HG03457 (cell line): ENCODE data around the gene LENG8.
"Not testable (repeated sequence)": the region's sequence is repeated elsewhere in the genome, so short reads cannot be mapped to it uniquely, and the experiment has no call there.

Source experiments
- ATAC-seq: cut with Tn5 transposase; IDR thresholded peaks from one replicate; pipeline ENCODE4 v1.9.1; 2021; ENCODE audit warnings: moderate number of reproducible peaks; ENCODE audit not compliant: unreplicated experiment

Gene LENG8

DNA sequence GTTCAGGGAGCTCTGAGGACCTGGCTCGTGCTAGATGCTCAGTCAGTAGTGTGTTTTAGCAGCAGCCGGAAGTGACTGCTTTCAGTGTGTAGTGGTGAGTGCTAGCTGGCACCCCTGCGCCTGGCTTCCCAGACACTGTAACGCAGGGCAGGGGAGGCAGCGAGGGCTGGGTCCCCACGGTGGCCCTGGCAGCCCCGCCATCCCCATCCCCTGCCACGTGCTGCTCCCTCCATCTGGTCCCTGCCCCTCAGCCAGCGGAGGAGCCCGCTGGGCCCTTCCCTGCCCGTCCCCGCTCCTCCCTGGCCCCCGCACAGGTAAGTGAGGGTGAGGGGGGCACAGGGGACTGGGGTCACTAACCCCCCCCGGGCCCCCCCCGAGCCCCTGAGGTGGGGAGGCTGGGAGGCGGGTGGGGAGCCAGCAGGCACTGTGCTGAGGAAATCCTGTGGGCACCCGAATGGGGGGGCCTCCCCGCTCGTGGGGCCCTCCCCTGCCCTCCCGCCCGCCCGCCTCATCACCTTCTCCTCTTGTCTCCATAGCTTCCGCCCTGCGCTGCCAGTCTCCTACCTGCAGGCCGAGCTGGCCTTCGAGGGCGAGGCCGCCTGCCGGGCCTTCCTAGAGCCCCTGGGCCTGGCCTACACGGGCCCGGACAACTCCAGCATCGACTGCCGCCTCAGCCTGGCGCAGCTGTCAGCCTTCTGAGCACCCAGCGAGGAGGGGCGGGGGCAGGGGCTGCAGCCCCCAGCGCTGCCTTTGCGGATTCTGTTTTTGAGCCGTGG, 11.4 kb downstream of the LENG8 start:
- no peak for ATAC-seq

DNA sequence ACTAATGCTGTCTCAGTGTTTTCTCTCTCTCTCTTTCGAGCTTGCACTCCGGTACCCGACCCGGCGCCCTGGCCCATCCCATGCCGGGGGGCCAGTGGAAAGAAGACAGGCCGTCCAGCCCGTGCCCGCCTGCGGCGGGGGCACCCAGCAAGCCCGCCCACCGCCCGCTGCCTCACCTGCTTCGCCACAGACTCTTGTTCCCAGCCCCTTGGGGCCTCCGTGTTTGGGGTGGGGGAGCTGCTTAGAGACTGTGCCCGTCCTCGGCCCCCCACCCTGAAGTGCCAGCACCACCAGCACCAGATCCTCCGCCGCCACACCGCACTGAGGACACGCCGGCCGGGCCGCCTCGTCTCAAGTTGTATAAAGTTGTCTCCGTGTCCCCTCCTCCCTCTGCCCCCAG, 12.2 kb downstream of the LENG8 start:
- ATAC-seq = no peak

DNA sequence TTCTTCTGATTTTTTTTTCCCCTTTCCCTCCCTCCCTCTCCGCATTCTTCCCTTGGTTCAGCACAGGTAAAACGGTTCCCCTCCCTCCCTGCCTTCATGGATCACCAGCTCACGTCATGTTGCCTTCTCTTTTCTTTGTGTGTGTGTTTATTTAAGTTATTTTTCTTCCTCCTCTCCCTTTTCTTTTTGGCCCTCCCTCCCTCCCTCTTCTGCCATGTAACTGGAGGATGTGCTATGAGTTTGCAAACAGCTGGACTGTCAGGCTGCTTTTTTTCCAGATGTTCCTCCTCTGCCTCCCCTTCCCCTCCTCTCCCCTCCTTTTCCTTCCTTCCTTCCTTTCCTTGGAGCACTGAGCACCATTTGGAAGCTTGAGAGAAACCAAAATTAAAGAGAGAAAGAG, 12.6 kb downstream of the LENG8 start:
- ATAC-seq = no peak

DNA sequence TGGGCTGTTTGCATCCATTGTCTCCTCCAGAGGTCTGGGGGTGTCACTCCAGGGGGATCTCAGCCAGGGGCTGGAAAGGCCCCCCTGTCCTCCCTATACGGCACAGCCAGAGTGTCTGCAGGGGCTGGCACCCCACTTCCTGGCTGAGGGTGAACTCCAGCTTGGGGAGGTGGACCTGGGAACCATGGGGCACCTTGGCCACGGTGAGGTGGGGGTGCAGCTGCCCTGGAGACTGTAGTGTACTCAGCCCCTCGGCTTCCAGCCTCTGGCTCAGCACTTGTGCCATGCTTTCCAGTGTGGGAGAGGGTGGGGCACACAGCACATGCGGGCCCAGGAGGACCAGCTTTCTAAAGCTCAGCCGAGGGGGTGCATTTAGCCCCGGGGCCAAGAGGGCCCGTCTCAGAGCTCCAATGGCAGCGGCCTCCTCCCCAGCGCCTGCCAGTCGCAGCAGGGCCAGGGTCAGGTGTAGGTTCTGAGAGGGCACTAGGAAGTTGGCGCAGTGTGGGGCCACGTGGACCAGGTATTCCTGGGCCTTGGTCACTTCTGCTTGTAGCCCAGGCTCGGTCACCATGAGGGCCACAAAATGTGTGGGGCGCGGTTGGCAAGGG, 13.2 kb downstream of the LENG8 start:
- ATAC-seq = no peak

DNA sequence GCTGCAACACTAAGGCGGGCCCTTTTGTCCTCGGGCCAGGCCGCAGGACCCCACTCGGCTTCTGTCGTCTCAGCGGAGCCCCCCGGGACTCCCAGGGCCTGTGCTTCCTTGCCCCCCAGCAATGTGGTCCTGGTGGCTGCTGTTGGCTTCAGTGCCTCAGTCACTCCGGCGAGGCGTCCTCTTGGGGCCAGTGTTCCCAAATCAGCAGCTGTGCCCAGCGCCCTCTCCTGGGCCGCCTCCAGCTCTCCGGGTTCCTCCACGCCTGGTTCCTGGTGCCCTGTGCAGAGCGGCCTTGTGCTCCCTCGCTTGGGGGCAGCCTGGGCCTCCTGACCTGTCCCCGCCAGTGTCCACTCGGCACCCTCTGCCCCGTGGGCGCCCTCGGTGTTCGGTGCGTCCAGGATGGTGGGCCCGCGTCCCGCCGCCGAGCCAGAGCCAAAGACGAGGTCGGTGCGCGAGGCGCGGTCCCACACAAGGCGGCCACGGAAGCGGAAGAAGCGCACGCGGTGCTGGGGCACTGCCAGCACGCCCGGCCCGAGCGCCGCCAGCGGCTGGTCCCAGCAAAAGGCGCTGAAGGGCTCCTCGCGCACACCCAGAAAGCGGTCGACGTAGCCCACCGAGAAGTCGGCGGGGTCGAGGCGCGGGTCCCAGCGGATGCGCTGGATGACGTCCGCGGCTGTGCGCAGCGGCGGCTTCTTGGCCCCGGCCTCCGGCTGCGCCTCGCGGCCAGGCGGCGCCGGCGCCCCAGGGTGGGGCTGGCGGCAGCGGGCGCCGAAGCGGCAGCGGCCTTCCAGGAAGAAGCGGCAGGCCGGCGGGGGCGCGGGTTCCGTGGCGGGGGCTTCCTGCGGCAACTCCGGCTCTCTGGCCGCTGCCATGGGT, 13.9 kb downstream of the LENG8 start:
- ATAC-seq = peak; percentile 5

DNA sequence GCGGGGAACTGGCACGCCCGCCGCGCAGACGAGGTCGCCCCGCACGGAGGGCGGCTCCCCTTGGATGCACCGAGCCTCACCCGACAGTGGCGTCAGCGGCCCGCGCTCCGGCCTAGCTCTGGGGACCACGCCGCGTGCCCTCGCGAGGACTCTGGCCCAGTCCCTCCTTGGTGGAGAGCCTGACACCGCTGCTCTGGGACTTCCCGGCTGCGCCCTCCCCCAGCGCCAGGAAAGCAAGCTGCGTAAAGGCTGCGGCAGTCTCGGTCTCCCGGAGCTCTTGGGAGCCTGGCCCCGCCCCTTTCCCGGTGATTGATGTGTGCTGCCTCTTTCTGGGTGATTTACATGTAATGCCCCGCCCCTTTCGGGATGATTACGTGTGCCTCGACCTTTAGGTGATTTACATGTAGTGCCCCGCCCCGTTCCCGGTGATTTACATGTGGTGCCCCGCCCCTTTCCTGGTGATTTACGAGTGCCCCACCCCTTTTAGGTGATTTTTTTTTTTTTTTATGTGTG, 14.6 kb downstream of the LENG8 start, which contains the start of gene LENG9:
Gene LENG9 (minus strand): TSS at position 248 of the 513 bp plus-strand sequence. CDS start 252 bp downstream, outside the sequence.
- ATAC-seq = peak; percentile 43

DNA sequence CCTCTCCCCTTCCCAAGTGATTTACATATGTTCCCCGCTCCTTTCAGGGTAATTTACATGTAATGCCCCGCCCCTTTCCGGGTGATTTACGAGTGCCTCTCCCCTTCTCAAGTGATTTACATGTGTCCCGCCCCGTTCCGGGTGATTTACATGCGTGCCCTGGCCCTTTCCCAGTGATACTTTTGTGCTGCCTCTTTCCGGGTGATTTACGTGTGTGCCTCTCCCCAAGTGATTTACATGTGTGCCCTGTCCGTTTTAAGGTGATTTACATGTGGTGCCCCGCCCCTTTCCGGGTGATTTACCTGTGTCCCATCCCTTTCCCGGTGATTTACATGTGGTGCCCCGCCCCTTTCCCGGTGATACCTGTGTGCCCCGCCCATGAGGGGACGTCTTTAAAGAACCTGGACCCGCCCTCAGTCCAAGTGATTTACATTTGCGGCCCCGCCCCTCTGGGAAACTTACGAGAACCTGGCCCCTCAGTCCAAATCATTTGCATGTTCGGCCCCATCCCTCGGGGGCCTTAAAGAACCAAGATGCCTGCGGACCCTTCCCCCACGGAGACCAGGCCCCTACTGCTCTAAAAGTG, 15.1 kb downstream of the LENG8 start:
- peak; percentile 30 for ATAC-seq

DNA sequence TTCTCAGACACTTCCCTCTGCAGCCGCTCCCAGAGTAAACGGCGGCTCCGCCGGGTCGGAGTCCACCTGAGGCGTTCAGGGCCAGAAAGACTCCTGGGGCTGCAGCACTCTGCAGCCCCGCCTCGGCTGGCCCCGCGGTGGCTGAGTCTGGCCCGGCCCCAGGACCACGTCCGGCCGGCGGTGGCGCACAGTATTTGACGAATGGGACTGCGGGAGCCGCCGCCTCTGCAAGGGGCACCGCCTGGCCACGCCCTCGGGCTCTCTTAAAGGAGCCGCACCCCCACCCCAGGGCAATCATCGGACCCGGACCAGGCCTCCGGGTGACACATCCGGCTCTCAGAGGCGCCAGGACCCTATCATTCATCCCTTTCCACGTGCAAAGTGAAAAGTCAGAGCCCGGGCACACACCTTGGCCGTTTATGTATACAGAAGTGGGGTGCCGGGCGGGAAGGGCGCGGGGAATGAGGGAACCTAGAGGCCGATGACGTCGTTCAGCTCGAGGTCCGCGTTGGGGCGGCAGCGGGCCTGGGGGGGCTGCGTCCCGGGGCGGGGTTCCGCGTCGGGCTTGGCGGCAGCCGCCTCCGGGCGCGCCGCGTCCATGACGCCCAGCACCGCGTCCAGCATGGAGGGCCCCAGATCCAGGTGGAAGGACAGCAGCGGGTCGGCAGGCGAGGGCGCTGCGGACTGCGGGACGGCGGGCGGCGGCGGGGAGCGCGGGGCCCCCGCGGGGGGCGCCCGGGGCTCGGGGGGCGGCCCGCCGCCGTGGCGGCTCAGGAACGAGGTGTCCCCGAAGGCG, 15.8 kb downstream of the LENG8 start:
- ATAC-seq = peak; percentile 33

DNA sequence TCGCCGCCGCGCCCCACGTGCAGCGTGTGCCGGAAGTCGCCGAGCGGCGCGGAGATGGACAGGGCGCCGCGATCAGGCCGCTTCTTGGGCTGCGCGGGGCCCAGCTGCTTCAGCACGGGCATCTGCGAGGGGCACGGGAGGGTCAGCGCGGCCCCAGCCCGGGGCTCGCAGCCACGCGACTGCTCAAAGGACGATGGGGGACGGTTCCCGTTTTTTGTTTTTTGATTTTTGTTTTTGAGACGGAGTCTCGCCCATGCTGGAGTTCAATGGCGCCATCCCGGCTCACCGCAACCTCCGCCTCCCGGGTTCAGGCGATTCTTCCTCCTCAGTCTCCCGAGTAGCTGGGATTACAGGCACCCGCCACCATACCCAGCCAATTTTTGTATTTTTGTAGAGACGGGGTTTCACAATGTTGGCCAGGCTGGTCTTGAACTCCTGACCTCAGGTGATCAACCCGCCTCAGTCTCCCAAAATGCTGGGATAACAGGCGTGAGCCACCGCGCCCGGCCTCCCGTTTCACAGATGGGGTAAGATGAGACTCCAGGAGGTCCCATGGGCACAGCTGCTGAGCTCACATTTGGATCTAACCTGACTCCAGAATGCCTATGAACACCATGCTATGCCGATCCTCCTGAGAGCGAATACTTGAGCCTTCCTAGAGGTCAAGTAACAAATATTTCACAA, 16.6 kb downstream of the LENG8 start:
- ATAC-seq = no peak

DNA sequence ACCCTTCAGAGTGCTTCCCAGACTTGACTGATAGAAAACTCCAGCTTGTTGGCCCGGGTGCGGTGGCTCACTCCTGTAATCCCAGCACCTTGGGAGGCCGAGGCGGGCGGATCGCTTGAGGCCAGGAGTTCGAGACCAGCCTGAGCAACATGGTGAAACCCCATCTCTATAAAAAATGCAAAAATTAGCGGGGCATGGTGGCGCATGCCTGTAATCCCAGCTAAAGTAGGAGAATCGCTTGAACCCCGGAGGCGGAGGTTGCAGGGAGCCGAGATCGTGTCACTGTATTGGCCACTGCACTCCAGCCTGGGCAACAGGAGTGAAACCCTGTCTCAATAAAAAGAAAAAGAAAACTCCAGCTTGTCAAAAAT, 17.1 kb downstream of the LENG8 start:
- not testable (repeated sequence) for ATAC-seq

DNA sequence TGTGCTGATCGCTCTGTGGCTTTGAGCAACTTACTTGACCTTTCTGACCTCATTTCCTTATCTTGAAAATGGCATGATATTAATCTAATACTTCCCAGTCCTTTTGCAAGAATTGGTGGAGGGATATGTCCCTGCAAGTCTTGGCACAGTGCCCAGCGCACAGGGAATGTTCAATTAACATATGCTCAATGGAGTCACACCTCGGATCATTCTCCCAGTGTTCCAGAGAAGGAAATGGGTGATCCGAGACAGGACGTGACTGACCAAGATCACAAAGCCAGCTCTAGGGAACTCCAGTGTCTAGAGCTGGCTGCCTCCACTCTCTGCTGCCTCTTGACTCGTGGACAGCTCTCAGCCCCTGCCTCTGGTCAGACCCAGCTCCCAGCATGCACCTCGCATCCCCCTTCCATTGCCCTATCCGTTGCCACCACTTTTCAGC, 20.5 kb downstream of the LENG8 start:
- no peak for ATAC-seq

DNA sequence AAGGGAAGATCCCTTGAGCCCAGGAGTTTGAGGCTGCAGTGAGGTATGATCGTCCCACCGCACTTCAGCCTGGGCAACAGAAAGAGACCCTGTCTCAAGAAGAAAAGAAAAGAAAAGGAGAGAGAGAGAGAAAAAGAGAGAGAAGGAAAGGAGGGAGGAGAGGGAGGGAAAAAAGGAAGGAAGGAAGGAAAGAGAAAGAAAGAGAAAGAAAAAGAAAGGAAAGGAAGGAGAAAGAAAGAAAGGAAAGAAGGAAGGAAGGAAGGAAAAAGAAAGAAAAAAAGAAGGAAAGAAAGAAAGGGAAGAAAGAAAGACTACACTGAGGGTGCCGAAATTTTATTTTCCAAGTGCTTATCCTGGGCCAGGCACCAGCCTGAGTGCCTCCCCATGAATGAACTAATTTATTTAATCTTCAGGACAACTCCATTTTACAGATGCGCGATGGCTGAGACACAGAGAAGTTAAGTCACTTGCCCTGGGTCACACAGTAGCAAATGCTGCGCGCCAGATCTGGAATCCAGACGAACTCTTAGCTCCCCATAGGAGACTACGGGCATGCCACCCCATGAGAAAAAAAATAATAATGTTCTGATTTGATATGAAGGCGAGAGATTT, 21.4 kb downstream of the LENG8 start:
- ATAC-seq = no peak

DNA sequence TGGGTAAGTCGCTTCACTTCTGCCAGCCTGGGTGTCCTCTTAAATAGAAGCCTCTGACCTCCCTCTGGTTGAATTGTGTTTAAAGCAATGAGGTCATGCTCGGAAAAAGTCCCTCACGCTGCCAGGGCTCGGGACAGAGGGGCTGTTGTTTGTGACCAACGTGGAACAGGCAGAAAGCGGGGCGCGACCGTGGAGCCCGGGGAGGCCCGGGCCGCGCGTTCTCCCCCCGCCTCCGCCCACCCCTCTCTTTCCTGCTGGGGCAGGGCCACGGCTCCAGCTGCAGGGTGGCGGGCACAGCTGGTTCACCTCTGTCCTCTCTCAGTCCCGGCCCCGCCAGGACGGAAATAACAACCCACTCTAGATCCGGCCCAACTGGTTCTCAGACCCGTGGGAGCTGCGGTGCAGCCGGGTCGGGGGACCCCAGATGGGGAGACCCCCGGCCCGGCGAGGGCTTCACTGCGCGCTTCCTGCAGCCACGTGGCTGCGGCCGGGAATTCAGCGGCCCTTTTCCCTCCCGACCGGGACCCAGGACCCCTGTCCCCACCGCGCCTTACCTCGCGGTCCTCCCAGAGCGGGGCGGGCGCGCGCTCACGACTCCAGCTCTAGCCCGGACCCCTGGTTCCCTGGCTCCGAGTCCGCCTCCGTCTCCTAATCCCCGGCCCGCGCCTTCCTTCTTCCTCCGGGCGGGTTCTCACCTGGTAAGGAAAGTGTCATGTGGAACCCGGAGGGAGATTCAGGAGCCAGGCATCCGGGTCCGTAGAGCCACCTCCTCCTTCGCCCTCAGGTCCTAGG, 22.2 kb downstream of the LENG8 start:
- no peak for ATAC-seq

DNA sequence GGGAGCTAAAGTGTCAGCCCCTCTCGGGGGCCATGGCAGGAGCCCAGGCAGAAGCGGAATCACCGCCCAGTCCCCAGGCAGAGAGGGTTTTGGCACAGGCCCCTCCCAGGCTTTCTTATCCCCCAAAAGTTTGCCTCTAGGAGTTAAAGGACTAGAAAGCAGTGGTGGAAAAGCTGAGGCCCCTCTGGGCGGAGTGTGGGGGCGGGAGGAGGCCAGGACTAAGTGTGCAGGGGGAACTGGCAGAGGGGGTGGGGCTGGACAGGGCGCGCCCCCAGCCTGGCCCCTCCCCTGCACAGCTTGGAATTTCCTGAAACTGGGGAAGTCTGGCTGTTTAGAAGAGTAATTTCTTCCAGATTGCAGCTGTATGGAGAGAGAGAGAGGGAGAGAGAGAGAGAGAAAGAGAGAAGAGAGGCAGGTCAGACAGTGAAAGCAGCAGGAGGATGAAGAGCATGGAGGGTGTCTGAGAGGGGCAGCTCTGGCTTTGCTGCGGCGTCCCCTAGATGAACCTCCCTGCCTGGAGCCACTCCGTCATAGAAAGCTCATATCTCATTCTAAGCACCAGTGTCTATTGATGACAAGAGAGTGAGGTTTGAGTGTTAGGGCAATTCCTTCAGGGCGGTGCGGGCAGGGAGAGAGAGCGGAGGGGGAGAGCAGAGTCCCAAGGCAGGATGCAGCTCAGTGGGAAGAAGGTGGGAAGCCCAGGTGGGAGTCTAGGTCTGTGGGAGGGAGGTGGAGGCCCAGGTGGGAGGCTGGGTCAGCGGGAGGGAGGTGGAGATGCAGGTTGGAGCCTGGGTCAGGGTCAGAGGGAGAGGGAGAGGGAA, 24.3 kb downstream of the LENG8 start, which contains the start of gene CDC42EP5:
Gene CDC42EP5 (minus strand): TSS at position 226 of the 821 bp plus-strand sequence. CDS start 7,749 bp downstream, outside the sequence.
- no peak for ATAC-seq

DNA sequence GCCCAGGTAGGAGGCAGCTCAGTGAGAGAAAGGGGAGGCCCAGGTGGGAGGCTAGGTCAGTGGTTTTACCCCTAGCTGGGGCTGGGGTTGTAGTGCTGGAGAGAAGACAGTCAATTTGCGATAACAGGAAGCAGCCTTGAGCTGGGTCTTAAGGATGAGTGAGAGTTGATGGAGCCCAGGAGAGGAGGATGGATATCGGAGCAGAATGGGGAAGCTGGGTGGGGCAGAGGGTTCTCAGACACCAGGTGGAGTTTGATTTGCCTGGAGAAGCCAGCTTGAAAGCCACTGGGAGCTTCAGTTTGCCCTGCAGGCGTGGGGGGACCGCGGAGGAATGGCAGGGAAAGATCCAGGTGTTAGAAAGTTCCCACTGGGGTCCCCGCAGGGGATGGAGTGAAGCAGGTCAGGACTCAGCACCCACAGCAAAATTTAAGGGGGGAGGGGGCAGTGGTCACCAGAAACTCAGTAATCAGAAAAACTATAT, 24.9 kb downstream of the LENG8 start:
- ATAC-seq = no peak

DNA sequence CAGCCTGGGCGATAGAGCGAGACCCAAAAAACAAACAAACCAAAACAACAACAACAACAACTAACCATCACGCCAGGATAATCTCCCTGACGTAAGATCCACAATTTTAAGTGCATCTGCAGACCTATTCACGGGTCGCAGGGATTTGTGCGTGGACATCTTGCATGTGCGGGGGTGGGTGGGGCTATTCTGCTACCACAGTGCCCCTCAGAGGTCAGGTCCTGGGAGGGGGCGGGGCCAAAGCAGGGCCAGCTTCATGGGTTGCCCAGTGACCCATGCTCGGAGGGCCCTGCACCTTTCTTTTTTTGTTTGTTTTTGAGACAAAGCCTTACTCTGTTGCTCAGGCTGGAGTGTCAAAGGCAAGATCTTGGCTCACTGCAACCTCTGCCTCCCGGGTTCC, 26.7 kb downstream of the LENG8 start:
- ATAC-seq = no peak

DNA sequence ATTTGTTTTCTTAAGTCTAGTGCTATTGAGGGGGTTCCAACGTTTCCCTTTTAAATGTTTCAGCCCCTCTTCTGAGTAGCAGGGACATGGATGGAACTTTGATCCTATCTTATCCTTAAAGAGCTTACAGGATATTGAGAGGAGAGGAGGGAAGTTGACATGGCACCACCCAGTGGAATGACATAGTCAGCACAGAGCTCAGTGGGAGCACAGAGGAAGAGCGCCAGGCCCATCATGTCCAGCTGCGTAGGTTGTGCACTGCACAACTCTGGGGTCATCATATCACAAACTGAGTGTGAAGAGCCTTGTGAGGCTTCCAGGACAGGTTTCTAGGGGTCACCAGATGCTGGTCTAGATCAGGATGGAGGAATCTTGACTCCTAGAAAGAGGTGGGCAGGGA, 28.7 kb downstream of the LENG8 start:
- no peak for ATAC-seq
